CD14-positive monocyte (primary cell): ENCODE results near the gene SIX3. TPM values are rescaled to one million over a fixed set of nuclear protein-coding genes. Genes with fewer than 3 reads are reported as not detected.

Experiments used
- DNase-seq, 3 donors: peaks; one replicate each; pipeline ENCODE4 v3.0.0-alpha.2; 2011 to 2022
- H2AFZ ChIP-seq: 2 replicates; pipeline ENCODE4 v1.6.0; 2012; ENCODE audit warnings: mild to moderate bottlenecking, low read depth, low read length, inconsistent platforms; ENCODE audit not compliant: insufficient read depth, poor library complexity, severe bottlenecking
- H3K27ac ChIP-seq, 2 donors: 1 replicate in 1 of 2; 2 replicates in 1 of 2; pipeline ENCODE4 v1.5.1; 2012 to 2013; ENCODE audit warnings: low read length in 2 of 2, control low read depth in 1 of 2, inconsistent platforms in 1 of 2, low read depth in 1 of 2, mild to moderate bottlenecking in 1 of 2
- H3K27me3 ChIP-seq, 2 donors: one replicate each; pipeline versions ENCODE4 v1.6.0 to v1.6.1; 2011 to 2013; ENCODE audit warnings: low read length in 2 of 2; ENCODE audit not compliant: control insufficient read depth in 2 of 2, insufficient read depth in 2 of 2
- H3K36me3 ChIP-seq, 2 donors: replicated peaks in 1 of 2; 1 replicate in 1 of 2; 2 replicates in 1 of 2; pipeline versions ENCODE4 v1.5.1 to v1.6.1; 2012 to 2013; ENCODE audit warnings: low read length in 2 of 2, control low read depth in 1 of 2, inconsistent platforms in 1 of 2, mild to moderate bottlenecking in 1 of 2; ENCODE audit not compliant: insufficient read depth in 2 of 2, control insufficient read depth in 1 of 2
- H3K4me1 ChIP-seq, 2 donors: 1 replicate in 1 of 2; 2 replicates in 1 of 2; pipeline versions ENCODE4 v1.5.1 to v1.6.1; 2012 to 2013; ENCODE audit warnings: low read length in 2 of 2, control low read depth in 1 of 2, inconsistent platforms in 1 of 2, mild to moderate bottlenecking in 1 of 2, moderate library complexity in 1 of 2; ENCODE audit not compliant: insufficient read depth in 2 of 2, control insufficient read depth in 1 of 2
- H3K4me2 ChIP-seq: replicated peaks from 2 replicates; pipeline ENCODE3; 2012; ENCODE audit warnings: low read length, moderate library complexity, mild to moderate bottlenecking; ENCODE audit not compliant: poor library complexity, severe bottlenecking; ENCODE audit errors: extremely low read depth
- H3K4me3 ChIP-seq, 3 experiments: fragments of 200-600 bp in 1 of 3; sonication (generic) in 1 of 3; replicated peaks in 1 of 3; 1 replicate in 2 of 3; 2 replicates in 1 of 3; pipeline ENCODE4 v1.5.1; 2011 to 2013; ENCODE audit warnings: low read length in 3 of 3, mild to moderate bottlenecking in 3 of 3, control low read depth in 2 of 3, low read depth in 2 of 3, inconsistent platforms in 1 of 3, moderate library complexity in 1 of 3
- H3K79me2 ChIP-seq: 2 replicates; pipeline ENCODE4 v1.6.0; 2012; ENCODE audit warnings: mild to moderate bottlenecking, control low read depth, inconsistent platforms, low read length, moderate library complexity; ENCODE audit not compliant: insufficient read depth
- H3K9ac ChIP-seq: 2 replicates; pipeline ENCODE4 v1.6.0; 2017; ENCODE audit warnings: low read length, mild to moderate bottlenecking; ENCODE audit not compliant: insufficient read depth, poor library complexity, severe bottlenecking
- H3K9me3 ChIP-seq, 2 donors: replicated peaks in 1 of 2; 1 replicate in 1 of 2; 2 replicates in 1 of 2; pipeline versions ENCODE4 v1.5.1 to v1.6.1; 2012 to 2013; ENCODE audit warnings: low read length in 2 of 2, control low read depth in 1 of 2; ENCODE audit not compliant: control insufficient read depth in 1 of 2, insufficient read depth in 1 of 2
- H4K20me1 ChIP-seq: 2 replicates; pipeline ENCODE4 v1.6.0; 2012; ENCODE audit warnings: mild to moderate bottlenecking, low read length, control low read depth, moderate library complexity; ENCODE audit not compliant: insufficient read depth
- H3K27ac Mint-ChIP-seq, 7 donors: one replicate each; pipeline ENCODE4 v1.8.0; 2020; ENCODE audit warnings: mild to moderate bottlenecking in 7 of 7, mixed read lengths in 7 of 7, moderate library complexity in 6 of 7, inconsistent platforms in 2 of 7
- H3K27me3 Mint-ChIP-seq, 3 donors: one replicate each; pipeline ENCODE4 v1.8.0; 2021 to 2022; ENCODE audit warnings: low read depth in 3 of 3, mild to moderate bottlenecking in 3 of 3, mixed read lengths in 3 of 3, moderate library complexity in 3 of 3, inconsistent platforms in 1 of 3
- H3K36me3 Mint-ChIP-seq, 2 donors: one replicate each; pipeline ENCODE4 v1.8.0; 2020; ENCODE audit warnings: mixed read lengths in 2 of 2, inconsistent platforms in 1 of 2, mild to moderate bottlenecking in 1 of 2
- H3K4me1 Mint-ChIP-seq: one replicate; pipeline ENCODE4 v1.8.0; 2020; ENCODE audit warnings: mild to moderate bottlenecking, mixed read lengths
- H3K4me3 Mint-ChIP-seq, 2 donors: one replicate each; pipeline ENCODE4 v1.8.0; 2020; ENCODE audit warnings: mild to moderate bottlenecking in 2 of 2, mixed read lengths in 2 of 2, moderate library complexity in 1 of 2
- H3K9me3 Mint-ChIP-seq, 7 donors: one replicate each; pipeline ENCODE4 v1.8.0; 2020 to 2022; ENCODE audit warnings: mixed read lengths in 7 of 7, mild to moderate bottlenecking in 6 of 7, moderate library complexity in 6 of 7, inconsistent platforms in 2 of 7
- CTCF ChIP-seq: fragments of 200-600 bp; IDR thresholded peaks from one replicate; pipeline ENCODE4 v1.8.0; 2022; ENCODE audit warnings: antibody characterized with exemption, mild to moderate bottlenecking
- WGBS: methylation state at CpG from one replicate; pipeline ENCODE4 v1.1.5; 2013; ENCODE audit warnings: missing lambda C conversion rate; ENCODE audit not compliant: insufficient coverage; 5-methylcytosine and 5-hydroxymethylcytosine counted together
- intact Hi-C, 2 donors: fragments of 100-400 bp; cut with micrococcal nuclease; formaldehyde crosslinking; loops; one replicate each; pipeline versions ENCODE4 v1.15.0 to v1.15.1; 2023
- polyA plus RNA-seq, 3 donors: library from polyadenylated mRNA; depleted of rRNA in 1 of 3; unstranded in 2 of 3; stranded (reverse) in 1 of 3; fragments of 300-500 nt in 2 of 3; fragments of >200 nt in 1 of 3; fragmentation: Illumina TruSeq in 2 of 3; gene quantifications; 1 replicate in 2 of 3; 2 replicates in 1 of 3; pipeline ENCODE4 v1.2.3, GENCODE V29; 2012 to 2021

SIX3 gene
- polyA plus RNA-seq, 3 donors, result not detected

- Histone ChIP-seq H3K4me3 (no peak overlapping the region), H3K36me3 (no peaks in the 10 kb centered on the region), H3K27me3 (peaks cover 80 to 99% of the 10 kb centered on the region in 2 donors), H2AFZ (no peak overlapping the region), H3K79me2 (no peaks in the 10 kb centered on the region), H3K9ac (no peak overlapping the region), H3K4me1 (peaks cover 9 to 22% of the 10 kb centered on the region in 2 donors), H3K9me3 (peaks cover 0 to 45% of the 10 kb centered on the region in 2 donors), H3K27ac (no peak overlapping the region), H4K20me1 (no peaks in the 10 kb centered on the region), H3K4me2 (no peak overlapping the region)
- peaks cover 95 to 98% (median 95%) of the 10 kb centered on the region in 3 donors for H3K27me3 Mint-ChIP-seq
- H3K4me3 Mint-ChIP-seq, result peak overlapping the region in 1 of 2 donors; percentile 82
- H3K9me3 Mint-ChIP-seq, result peaks cover 0 to 20% (median 3%) of the 10 kb centered on the region in 7 donors
- 76% methylated on average over 4 of the region's 6 CpGs for WGBS
- no peak for TF ChIP-seq CTCF
- peaks cover 0 to 3% of the 10 kb centered on the region in 2 donors for H3K36me3 Mint-ChIP-seq
- peaks cover 21% of the 10 kb centered on the region for H3K4me1 Mint-ChIP-seq
- intact Hi-C loops, result loop anchor here (5.0 to 10.0 kb wide), 3 partner anchors 556 to 706 kb away; no protein-coding TSS in a partner anchor
- no peak for DNase-seq
- no peak overlapping the region for H3K27ac Mint-ChIP-seq
These were observed 9.6 kb downstream of the SIX3 start for GRCh38 chr2:44951124-44951523.

GRCh38 chr2:44951714-44952113 lies 10.2 kb downstream of the SIX3 start:
- peaks cover 9 to 22% of the 10 kb centered on the region in 2 donors for H3K4me1 ChIP-seq
- intact Hi-C loops, result loop anchor here (5.0 to 10.0 kb wide), 3 partner anchors 557 to 707 kb away; no protein-coding TSS in a partner anchor
- Mint-ChIP-seq H3K27me3 (peaks cover 94 to 98% (median 94%) of the 10 kb centered on the region in 3 donors), H3K27ac (no peak overlapping the region), H3K9me3 (peaks cover 0 to 20% (median 3%) of the 10 kb centered on the region in 7 donors), H3K4me1 (peaks cover 21% of the 10 kb centered on the region), H3K4me3 (peak overlapping the region in 1 of 2 donors; percentile 82), H3K36me3 (peaks cover 0 to 3% of the 10 kb centered on the region in 2 donors)
- H3K27ac ChIP-seq, result no peak overlapping the region
- DNase-seq, result no peak
- TF ChIP-seq CTCF, result no peak
- no peaks in the 10 kb centered on the region for H3K79me2 ChIP-seq
- WGBS, result 5% methylated on average over 2 of the region's 8 CpGs
- H3K4me3 ChIP-seq, result no peak overlapping the region
- peaks cover 0 to 40% of the 10 kb centered on the region in 2 donors for H3K9me3 ChIP-seq
- H3K27me3 ChIP-seq, result peaks cover 76 to 95% of the 10 kb centered on the region in 2 donors
- no peak overlapping the region for H2AFZ ChIP-seq
- no peaks in the 10 kb centered on the region for H3K36me3 ChIP-seq
- H4K20me1 ChIP-seq, result no peaks in the 10 kb centered on the region
- no peak overlapping the region for H3K9ac ChIP-seq
- H3K4me2 ChIP-seq, result no peak overlapping the region
